Rectal smooth muscle tissue (tissue), 1 donor: Measurements from ENCODE around the gene TCL1A.
"Not testable (repeated sequence)": the region's sequence is repeated elsewhere in the genome, so short reads cannot be mapped to it uniquely, and the experiment has no call there.

Experiments
- H3K27ac ChIP-seq: one replicate; pipeline ENCODE4 v1.7.0; 2013; ENCODE audit warnings: low read depth, low read length, inconsistent platforms
- H3K27me3 ChIP-seq: one replicate; pipeline ENCODE4 v1.7.0; 2013; ENCODE audit warnings: low read length; ENCODE audit not compliant: control insufficient read depth, insufficient read depth
- H3K36me3 ChIP-seq: one replicate; pipeline ENCODE4 v1.7.0; 2013; ENCODE audit warnings: low read length; ENCODE audit not compliant: control insufficient read depth, insufficient read depth
- H3K4me1 ChIP-seq: one replicate; pipeline ENCODE4 v1.7.0; 2013; ENCODE audit warnings: low read length; ENCODE audit not compliant: control insufficient read depth, insufficient read depth
- H3K4me3 ChIP-seq: one replicate; pipeline ENCODE4 v1.7.0; 2013; ENCODE audit warnings: low read length
- H3K9ac ChIP-seq: one replicate; pipeline ENCODE4 v1.7.0; 2013; ENCODE audit warnings: low read length

TCL1A gene

DNA sequence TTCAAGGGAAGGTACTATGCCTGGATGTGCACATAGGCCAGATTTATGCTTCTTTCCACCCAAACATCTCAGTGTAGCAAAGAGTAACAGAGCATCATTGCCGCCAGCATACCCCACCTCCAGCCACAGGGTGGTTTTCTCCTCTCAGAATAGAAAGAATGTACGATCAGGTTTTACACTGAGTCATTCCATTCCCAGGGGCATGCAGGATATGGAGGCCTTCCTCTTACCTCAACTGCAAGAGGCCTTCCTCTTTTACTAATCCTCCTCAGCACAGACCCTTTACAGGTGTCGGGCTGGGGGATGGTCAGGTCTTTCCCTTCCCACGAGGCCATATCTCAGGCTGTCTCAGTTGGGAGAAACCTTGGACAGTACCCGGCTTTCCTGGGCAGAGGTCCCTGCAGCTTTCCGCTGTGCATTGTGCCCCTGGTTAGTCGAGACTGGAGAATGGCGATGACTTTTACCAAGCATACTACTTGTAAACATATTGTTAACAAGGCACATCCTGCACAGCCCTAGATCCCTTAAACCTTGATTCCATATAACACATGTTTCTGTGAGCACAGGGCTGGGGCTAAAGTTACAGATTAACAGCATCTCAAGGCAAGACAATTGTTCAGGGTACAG, 15.6 kb upstream of the TCL1A start:
- H3K4me1 ChIP-seq, H3K9ac ChIP-seq, H3K36me3 ChIP-seq, H3K4me3 ChIP-seq, H3K27ac ChIP-seq, H3K27me3 ChIP-seq: not testable (repeated sequence)

DNA sequence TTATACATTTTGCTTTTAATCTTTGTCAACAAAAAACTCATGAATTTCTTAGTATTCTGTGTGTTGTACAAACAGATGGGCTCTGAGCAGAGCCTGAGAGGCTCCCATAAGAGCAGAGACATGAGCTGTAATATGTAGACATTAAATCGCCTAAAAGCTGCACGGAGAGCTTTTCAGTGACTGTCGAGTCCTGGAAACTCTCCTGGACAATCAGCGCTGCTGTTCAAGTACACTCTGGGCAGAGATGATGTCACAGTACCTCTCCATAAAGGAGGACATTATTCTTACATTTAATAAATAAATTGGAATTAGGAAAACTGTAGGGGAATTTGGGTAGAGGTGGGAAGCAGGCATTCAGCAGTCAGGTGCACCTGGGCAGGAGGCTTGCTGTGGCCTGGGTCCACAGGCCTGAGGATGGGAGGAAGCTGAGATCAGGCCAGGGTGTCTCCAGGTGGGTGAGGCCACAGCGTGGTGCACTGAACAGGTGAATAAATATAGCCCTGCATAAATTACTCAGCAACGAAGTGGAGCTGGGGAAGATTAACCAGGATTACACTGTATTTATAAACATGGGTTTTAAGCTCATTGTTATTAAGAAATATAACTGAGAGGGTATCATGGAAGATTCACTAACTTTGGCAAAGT, 13.3 kb upstream of the TCL1A start:
- Histone ChIP-seq H3K27ac (no peak overlapping the region), H3K36me3 (no peaks in the 10 kb centered on the region), H3K4me3 (no peak overlapping the region), H3K4me1 (no peaks in the 10 kb centered on the region), H3K27me3 (no peaks in the 10 kb centered on the region), H3K9ac (no peak overlapping the region)

DNA sequence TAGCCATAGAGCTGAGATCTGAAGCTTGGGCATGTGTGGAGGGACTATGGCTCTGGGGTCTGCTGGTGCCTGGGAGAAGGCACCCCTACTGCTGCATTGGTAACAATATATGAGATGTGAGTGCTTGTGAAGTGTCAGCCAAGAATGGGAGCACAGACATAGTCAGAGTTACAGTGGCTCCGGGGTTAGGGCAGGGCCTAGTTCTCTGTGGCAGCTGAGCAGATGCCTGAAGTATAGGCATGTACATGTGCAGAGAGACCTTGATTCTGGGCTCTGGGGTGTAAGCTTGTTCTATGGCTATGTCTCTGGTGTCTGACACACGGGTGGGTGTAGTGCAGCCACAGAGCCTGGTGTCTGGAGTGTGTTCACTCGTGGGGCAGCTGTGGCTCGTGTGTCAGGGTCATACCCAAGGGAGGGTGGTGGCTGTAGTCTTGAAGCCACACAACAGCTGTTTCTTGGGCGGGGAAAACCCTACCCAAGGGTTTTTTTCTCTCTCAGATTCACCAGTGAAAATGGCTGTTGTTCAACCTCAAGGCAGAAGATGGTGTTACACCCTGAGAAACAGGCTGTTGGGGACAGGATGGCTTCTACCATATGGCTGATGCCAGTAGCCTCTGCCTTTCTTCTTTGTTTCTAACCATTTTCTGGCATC, 11.9 kb upstream of the TCL1A start:
- no peak overlapping the region for H3K9ac ChIP-seq
- H3K4me1 ChIP-seq: no peaks in the 10 kb centered on the region
- no peaks in the 10 kb centered on the region for H3K36me3 ChIP-seq
- no peaks in the 10 kb centered on the region for H3K27me3 ChIP-seq
- no peak overlapping the region for H3K4me3 ChIP-seq
- H3K27ac ChIP-seq: no peak overlapping the region

DNA sequence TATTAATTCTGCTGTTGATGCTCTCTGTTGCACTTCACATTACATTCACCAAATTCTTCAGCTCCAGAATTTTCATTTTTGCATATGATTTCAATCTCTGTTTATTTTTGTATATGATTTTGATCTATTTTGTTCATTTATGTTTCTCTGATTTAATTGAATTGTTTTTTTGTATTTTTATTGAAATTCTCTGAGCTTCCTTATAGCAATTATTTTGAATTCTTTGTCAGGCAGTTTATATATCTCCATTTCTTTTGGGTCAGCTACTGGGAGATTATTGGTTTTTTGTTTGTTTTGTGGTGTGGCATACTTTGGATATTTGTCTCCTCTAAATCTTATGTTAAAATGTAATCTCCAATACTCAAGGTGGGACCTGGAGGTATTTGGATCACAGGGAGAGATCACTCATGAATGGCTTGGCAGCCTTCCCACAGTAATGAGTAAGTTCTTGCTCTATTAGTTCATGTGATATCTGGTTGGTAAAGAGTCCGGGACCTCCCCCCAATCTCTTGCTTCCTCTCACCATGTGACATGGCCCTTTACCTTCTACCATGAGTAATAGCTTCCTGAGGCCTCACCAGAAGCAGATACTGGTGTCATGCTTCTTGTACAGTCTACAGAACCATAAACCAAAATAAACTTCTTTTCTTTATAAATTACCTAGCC, 8.7 kb upstream of the TCL1A start:
- Histone ChIP-seq H3K27me3 (no peaks in the 10 kb centered on the region), H3K4me3 (no peak overlapping the region), H3K36me3 (no peaks in the 10 kb centered on the region), H3K9ac (no peak overlapping the region), H3K4me1 (no peaks in the 10 kb centered on the region), H3K27ac (no peak overlapping the region)

DNA sequence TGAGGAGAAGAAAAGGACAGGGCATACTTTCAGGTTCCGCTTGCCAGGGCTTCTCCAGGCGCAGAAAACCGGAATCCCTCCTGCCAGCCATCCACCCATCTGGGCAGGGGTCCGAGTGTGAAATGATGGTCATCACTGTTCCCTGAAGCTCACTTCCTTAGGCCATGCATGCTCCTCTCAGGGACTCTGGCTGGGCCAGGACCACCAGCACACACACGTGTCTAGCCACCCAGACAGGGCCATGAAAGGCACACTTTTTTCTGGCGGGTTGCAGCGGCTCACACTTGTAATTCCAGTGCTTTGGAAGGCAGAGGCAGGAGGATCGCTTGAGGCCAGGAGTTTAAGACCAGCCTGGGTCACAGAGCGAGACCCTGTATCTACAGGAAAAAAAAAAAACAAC, 1.5 kb downstream of the TCL1A start:
- Histone ChIP-seq H3K4me1 (no peaks in the 10 kb centered on the region), H3K27me3 (peaks cover 3% of the 10 kb centered on the region), H3K27ac (no peak overlapping the region), H3K4me3 (no peak overlapping the region), H3K36me3 (no peaks in the 10 kb centered on the region), H3K9ac (no peak overlapping the region)

DNA sequence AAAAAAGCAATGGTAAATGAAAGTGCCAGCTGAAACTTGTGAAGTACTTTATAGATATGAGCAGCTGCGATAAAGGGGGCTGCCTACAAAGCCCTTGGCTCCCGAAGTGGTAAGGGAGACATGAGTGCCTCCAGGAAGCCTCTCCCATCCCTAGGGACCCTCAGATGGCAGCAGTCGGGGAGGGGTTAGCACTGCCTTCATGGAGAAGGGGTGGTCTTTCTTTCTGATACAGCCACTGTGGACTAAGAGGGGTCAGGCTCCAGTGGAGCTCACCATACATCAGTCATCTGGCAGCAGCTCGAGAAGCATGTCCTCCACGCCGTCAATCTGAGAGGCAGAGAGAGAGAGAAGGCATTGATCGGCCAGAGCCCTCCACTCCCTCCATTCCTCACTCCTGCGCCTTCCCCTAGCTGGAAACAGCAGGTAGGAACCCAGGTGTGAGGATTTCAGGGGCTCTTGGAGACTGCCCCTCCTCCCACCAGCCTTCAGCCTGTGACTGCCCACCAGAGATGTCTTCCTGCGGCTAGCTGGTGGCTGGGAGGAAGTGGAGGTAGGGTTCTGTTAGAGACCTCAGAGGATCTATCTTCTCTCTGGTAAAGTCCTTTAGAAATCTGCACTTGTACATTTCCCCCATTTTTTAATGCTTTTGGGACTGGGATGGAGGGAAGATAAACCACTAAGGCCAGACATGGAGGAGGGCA, 2.3 kb downstream of the TCL1A start:
- peaks cover 3% of the 10 kb centered on the region for H3K27me3 ChIP-seq
- no peak overlapping the region for H3K27ac ChIP-seq
- no peak overlapping the region for H3K9ac ChIP-seq
- no peak overlapping the region for H3K4me3 ChIP-seq
- H3K4me1 ChIP-seq: no peaks in the 10 kb centered on the region
- H3K36me3 ChIP-seq: no peaks in the 10 kb centered on the region

DNA sequence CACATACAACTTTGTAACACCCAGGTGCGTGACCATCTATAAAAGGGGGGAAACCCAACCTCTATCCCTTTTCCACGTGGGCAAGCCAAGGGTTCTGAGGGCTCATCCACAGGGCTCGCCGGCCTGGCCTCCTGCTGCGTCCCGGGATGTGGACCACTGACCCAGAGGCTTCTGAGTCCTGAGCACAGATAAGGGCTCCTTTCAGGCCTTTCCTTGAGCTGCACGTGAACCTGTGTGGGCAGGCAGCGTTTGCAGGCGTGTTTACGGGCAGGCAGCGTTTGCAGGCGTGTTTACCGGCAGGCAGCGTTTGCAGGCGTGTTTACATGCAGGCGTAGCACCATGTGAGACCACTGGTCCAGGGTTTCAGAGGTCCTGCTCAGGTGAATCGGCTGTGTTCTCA, 3.8 kb downstream of the TCL1A start:
- peaks cover 3% of the 10 kb centered on the region for H3K27me3 ChIP-seq
- no peak overlapping the region for H3K27ac ChIP-seq

DNA sequence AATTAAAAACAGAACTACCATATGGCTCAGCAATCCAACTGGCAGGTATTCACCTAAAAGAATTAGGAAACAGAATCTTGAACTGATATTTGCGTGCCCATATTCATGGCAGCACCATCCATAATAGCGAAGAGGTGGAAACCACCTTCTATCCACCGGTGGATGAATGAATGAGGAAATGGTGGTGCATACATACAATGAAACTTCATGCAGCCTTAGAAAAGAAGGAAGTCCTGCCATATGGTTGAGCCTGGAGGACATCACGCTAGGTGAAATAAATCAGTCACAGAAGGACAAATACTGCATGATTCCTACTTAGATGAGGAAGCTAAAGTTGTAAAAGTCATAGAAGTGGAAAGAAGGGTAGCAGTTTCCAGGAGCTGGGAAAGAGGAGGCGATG, 6.6 kb downstream of the TCL1A start:
- H3K4me1 ChIP-seq: no peaks in the 10 kb centered on the region
- H3K4me3 ChIP-seq: no peak overlapping the region
- no peaks in the 10 kb centered on the region for H3K36me3 ChIP-seq
- H3K27me3 ChIP-seq: no peaks in the 10 kb centered on the region
- H3K9ac ChIP-seq: no peak overlapping the region
- H3K27ac ChIP-seq: no peak overlapping the region

More for the DNA sequence above, 3.8 kb downstream of the TCL1A start:
- no peak overlapping the region for H3K4me3 ChIP-seq
- H3K9ac ChIP-seq: no peak overlapping the region
- no peaks in the 10 kb centered on the region for H3K4me1 ChIP-seq
- no peaks in the 10 kb centered on the region for H3K36me3 ChIP-seq

DNA sequence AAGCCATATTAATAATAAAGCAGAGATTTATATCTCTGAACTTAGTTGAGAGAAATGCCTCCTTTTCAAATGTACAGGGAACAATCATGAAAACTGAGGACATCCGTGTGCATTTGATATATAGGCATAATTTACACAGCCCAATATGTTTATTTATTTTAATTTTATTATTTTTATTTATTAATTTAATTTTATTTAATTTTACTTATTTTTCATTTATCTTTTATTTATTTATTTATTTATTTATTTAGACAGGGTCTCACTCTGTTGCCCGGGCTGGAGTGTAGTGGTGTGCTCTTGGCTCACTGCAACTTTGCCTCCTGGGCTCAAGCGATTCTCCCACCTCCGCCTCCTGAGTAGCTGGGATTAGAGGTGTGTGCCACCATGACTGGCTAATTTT, 8.4 kb downstream of the TCL1A start:
- no peaks in the 10 kb centered on the region for H3K27me3 ChIP-seq
- H3K4me1 ChIP-seq: no peaks in the 10 kb centered on the region
- H3K4me3 ChIP-seq: no peak overlapping the region
- H3K36me3 ChIP-seq: no peaks in the 10 kb centered on the region
- H3K9ac ChIP-seq: no peak overlapping the region
- H3K27ac ChIP-seq: no peak overlapping the region

DNA sequence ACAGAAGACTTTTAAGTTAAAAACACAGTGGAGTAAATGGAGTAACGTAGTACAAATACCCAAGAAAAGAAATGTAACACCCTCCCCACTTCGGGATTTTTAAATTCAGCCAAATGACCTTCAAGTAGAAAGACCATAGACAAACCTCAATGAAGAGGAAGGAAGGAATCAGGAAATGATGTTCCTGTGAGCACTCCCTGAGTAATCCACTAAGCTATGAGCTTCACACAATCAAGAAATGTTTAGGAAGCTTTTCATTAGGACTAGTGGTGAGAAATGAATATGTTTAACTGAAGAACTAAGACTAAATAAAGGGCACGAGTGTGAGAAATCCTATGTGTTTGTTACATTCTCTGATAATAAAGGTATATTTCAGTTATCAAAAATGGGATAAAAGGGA, 10.1 kb downstream of the TCL1A start:
- H3K27ac ChIP-seq: no peak overlapping the region
- H3K9ac ChIP-seq: no peak overlapping the region
- no peaks in the 10 kb centered on the region for H3K4me1 ChIP-seq
- H3K27me3 ChIP-seq: no peaks in the 10 kb centered on the region
- no peak overlapping the region for H3K4me3 ChIP-seq
- no peaks in the 10 kb centered on the region for H3K36me3 ChIP-seq

DNA sequence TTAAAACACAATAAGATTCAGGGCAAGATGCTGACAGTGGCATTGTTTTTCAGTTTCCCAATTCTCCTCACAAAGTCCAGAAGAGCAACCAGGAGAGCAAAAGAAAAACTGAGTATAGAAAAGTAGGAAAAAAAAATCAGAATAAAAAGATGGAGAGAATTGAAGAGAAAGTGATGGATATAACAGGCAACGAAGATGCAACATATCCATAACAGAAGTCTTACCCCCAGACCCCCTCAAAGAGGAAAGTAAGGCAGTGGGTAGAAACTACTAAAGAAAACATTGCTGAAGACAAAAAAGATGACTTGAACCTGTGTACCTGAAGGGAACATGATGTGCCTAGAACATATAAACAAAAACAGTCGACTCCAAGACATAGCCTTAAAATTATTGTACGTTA, 10.6 kb downstream of the TCL1A start:
- H3K4me1 ChIP-seq: no peaks in the 10 kb centered on the region
- H3K4me3 ChIP-seq: no peak overlapping the region
- H3K27ac ChIP-seq: no peak overlapping the region
- H3K36me3 ChIP-seq: no peaks in the 10 kb centered on the region
- no peak overlapping the region for H3K9ac ChIP-seq
- H3K27me3 ChIP-seq: no peaks in the 10 kb centered on the region

DNA sequence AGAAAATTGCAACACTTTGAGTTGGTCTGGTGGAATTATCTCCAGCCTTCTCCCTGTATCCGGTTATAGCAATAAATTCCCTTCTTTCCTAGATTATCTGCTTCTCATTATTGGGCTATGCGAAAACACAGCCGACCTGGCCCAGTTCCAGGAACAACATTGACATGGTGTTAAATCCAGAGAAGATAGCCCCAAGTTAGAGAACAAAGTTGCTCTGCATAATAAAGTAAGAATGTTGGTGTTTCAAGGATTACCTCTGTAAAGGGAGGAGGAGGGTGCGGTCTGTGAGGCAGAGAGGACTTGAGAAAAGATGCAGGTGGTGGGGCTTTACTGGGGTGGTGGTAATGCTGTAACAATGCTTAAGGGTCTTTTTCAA, 12.1 kb downstream of the TCL1A start:
- Histone ChIP-seq H3K36me3 (no peaks in the 10 kb centered on the region), H3K9ac (no peak overlapping the region), H3K4me3 (no peak overlapping the region), H3K27ac (no peak overlapping the region), H3K27me3 (no peaks in the 10 kb centered on the region), H3K4me1 (no peaks in the 10 kb centered on the region)
